GM21447 (cell line): Measurements from ENCODE around the gene AKR1B1.

Source experiments
- ATAC-seq: cut with Tn5 transposase; IDR thresholded peaks from one replicate; pipeline ENCODE4 v1.9.1; 2021; ENCODE audit not compliant: unreplicated experiment

The AKR1B1 gene

GRCh38 chr7:134420424-134421125 is 38.3 kb downstream of the AKR1B1 start:
- ATAC-seq: no peak

- no peak for ATAC-seq
Observed at GRCh38 chr7:134419875-134420274, 39.0 kb downstream of the AKR1B1 start.

- ATAC-seq: no peak
Observed at GRCh38 chr7:134419085-134419484, 39.8 kb downstream of the AKR1B1 start.

GRCh38 chr7:134415700-134416099 is 43.2 kb downstream of the AKR1B1 start:
- ATAC-seq: no peak

- ATAC-seq: no peak
Observed at GRCh38 chr7:134414109-134414508, 44.8 kb downstream of the AKR1B1 start.

GRCh38 chr7:134407311-134407710 is 51.6 kb downstream of the AKR1B1 start:
- ATAC-seq: no peak

GRCh38 chr7:134406431-134406830 is 52.5 kb downstream of the AKR1B1 start:
- ATAC-seq: no peak

- no peak for ATAC-seq
Observed at GRCh38 chr7:134405299-134405698, 53.6 kb downstream of the AKR1B1 start.

GRCh38 chr7:134403062-134403461 is 55.8 kb downstream of the AKR1B1 start:
- no peak for ATAC-seq

- no peak for ATAC-seq
Observed at GRCh38 chr7:134400859-134401258, 58.0 kb downstream of the AKR1B1 start.

GRCh38 chr7:134396031-134396430 is 62.9 kb downstream of the AKR1B1 start:
- ATAC-seq: no peak

- ATAC-seq: no peak
Observed at GRCh38 chr7:134395604-134396003, 63.3 kb downstream of the AKR1B1 start.

GRCh38 chr7:134394056-134394455 is 64.8 kb downstream of the AKR1B1 start:
- ATAC-seq: no peak
